H9 (cell line): ENCODE measurements around the gene TOP3B. TPM values are rescaled to one million over a fixed set of nuclear protein-coding genes. Genes with fewer than 3 reads are reported as not detected.

Experiments
- DNase-seq: peaks from one replicate; pipeline ENCODE4 v3.0.0-alpha.2; 2017
- H2AFZ ChIP-seq: one replicate; pipeline ENCODE4 v1.6.1; 2013; ENCODE audit warnings: mild to moderate bottlenecking, low read length, control low read depth, moderate library complexity
- H2AK5ac ChIP-seq: 2 replicates; pipeline ENCODE4 v1.6.1; 2013; ENCODE audit warnings: low read length, control low read depth, mixed read lengths; ENCODE audit not compliant: insufficient read length
- H2BK120ac ChIP-seq: one replicate; pipeline ENCODE4 v1.6.1; 2013; ENCODE audit warnings: low read depth, mild to moderate bottlenecking, low read length, control low read depth, inconsistent platforms; ENCODE audit not compliant: poor library complexity, severe bottlenecking
- H2BK12ac ChIP-seq: 2 replicates; pipeline ENCODE4 v1.6.1; 2013; ENCODE audit warnings: low read length, control low read depth, mixed read lengths, low read depth; ENCODE audit not compliant: insufficient read length
- H2BK15ac ChIP-seq: 2 replicates; pipeline ENCODE4 v1.6.1; 2013; ENCODE audit warnings: low read depth, low read length, control low read depth
- H2BK20ac ChIP-seq: one replicate; pipeline ENCODE4 v1.6.1; 2013; ENCODE audit warnings: low read depth, mild to moderate bottlenecking, low read length, control low read depth, inconsistent platforms; ENCODE audit not compliant: poor library complexity, severe bottlenecking
- H2BK5ac ChIP-seq: 2 replicates; pipeline ENCODE4 v1.6.1; 2013; ENCODE audit warnings: low read length, control low read depth, mixed read lengths; ENCODE audit not compliant: insufficient read length
- H3K14ac ChIP-seq: 2 replicates; pipeline ENCODE4 v1.6.1; 2013; ENCODE audit warnings: low read length, control low read depth; ENCODE audit not compliant: insufficient read depth
- H3K18ac ChIP-seq: 2 replicates; pipeline ENCODE4 v1.6.1; 2013; ENCODE audit warnings: low read depth, mild to moderate bottlenecking, mixed read lengths, low read length, control low read depth; ENCODE audit not compliant: insufficient read length
- H3K23ac ChIP-seq: 2 replicates; pipeline ENCODE4 v1.6.1; 2013; ENCODE audit warnings: low read length, control low read depth, mixed read lengths, low read depth; ENCODE audit not compliant: insufficient read length
- H3K23me2 ChIP-seq: 2 replicates; pipeline ENCODE4 v1.6.1; 2013; ENCODE audit warnings: low read depth, mild to moderate bottlenecking, mixed read lengths, low read length, control low read depth; ENCODE audit not compliant: insufficient read length, poor library complexity, severe bottlenecking
- H3K27ac ChIP-seq: 2 replicates; pipeline ENCODE4 v1.5.1; 2013; ENCODE audit warnings: low read length, control low read depth, mixed read lengths, low read depth; ENCODE audit not compliant: insufficient read length
- H3K27me3 ChIP-seq: 2 replicates; pipeline ENCODE4 v1.6.1; 2013; ENCODE audit warnings: low read length, control low read depth, inconsistent platforms; ENCODE audit not compliant: insufficient read depth
- H3K4ac ChIP-seq: 2 replicates; pipeline ENCODE4 v1.6.1; 2013; ENCODE audit warnings: low read depth, mild to moderate bottlenecking, control low read depth, inconsistent platforms, low read length, moderate library complexity
- H3K4me1 ChIP-seq: 2 replicates; pipeline ENCODE4 v1.6.1; 2013; ENCODE audit warnings: low read length, control low read depth, inconsistent platforms; ENCODE audit not compliant: insufficient read depth
- H3K4me2 ChIP-seq: 2 replicates; pipeline ENCODE4 v1.6.1; 2013; ENCODE audit warnings: low read length, control low read depth, mixed read lengths; ENCODE audit not compliant: insufficient read length, insufficient read depth
- H3K56ac ChIP-seq: 2 replicates; pipeline ENCODE4 v1.6.1; 2013; ENCODE audit warnings: low read depth, mild to moderate bottlenecking, mixed read lengths, low read length, control low read depth; ENCODE audit not compliant: insufficient read length
- H3K79me1 ChIP-seq: 2 replicates; pipeline ENCODE4 v1.6.1; 2013; ENCODE audit warnings: low read depth, mild to moderate bottlenecking, moderate library complexity, low read length, control low read depth, inconsistent platforms; ENCODE audit not compliant: insufficient read depth, poor library complexity, severe bottlenecking
- H3K79me2 ChIP-seq: 2 replicates; pipeline ENCODE4 v1.6.1; 2013; ENCODE audit warnings: low read length, control low read depth, inconsistent platforms; ENCODE audit not compliant: insufficient read depth
- H3K9ac ChIP-seq: 2 replicates; pipeline ENCODE4 v1.6.1; 2013; ENCODE audit warnings: low read length, control low read depth, mixed read lengths; ENCODE audit not compliant: insufficient read length; ENCODE audit errors: extremely low read depth
- H3K9me3 ChIP-seq: one replicate; pipeline ENCODE4 v1.6.1; 2013; ENCODE audit warnings: low read depth, low read length, inconsistent platforms; ENCODE audit not compliant: control insufficient read depth
- H3T11ph ChIP-seq: one replicate; pipeline ENCODE4 v1.6.1; 2013; ENCODE audit warnings: mild to moderate bottlenecking, low read length, control low read depth, inconsistent platforms
- H4K20me1 ChIP-seq: one replicate; pipeline ENCODE4 v1.6.1; 2013; ENCODE audit not compliant: control insufficient read depth, insufficient read length, insufficient read depth
- H4K5ac ChIP-seq: 2 replicates; pipeline ENCODE4 v1.6.1; 2013; ENCODE audit warnings: low read depth, mild to moderate bottlenecking, mixed read lengths, low read length, control low read depth; ENCODE audit not compliant: insufficient read length
- H4K8ac ChIP-seq: replicated peaks from 2 replicates; pipeline ENCODE4 v1.6.1; 2013; ENCODE audit warnings: low read length, control low read depth, mixed read lengths, low read depth; ENCODE audit not compliant: insufficient read length
- H4K91ac ChIP-seq: 2 replicates; pipeline ENCODE4 v1.6.1; 2013; ENCODE audit warnings: low read depth, mild to moderate bottlenecking, moderate library complexity, mixed read lengths, low read length, control low read depth; ENCODE audit not compliant: insufficient read length
- H3K27ac Mint-ChIP-seq, 3 experiments: 2 replicates in 2 of 3; 3 replicates in 1 of 3; pipeline ENCODE4 v1.8.0; 2020 to 2021; ENCODE audit warnings: mixed read lengths in 3 of 3, mild to moderate bottlenecking in 1 of 3, moderate library complexity in 1 of 3
- H3K27me3 Mint-ChIP-seq: 2 replicates; pipeline ENCODE4 v1.8.0; 2021; ENCODE audit warnings: low read depth, mild to moderate bottlenecking, moderate library complexity, mixed read lengths
- H3K36me3 Mint-ChIP-seq, 3 experiments: 2 replicates in 2 of 3; 3 replicates in 1 of 3; pipeline ENCODE4 v1.8.0; 2020 to 2021; ENCODE audit warnings: low read depth in 3 of 3, mixed read lengths in 3 of 3; ENCODE audit not compliant: insufficient read depth in 1 of 3
- H3K4me1 Mint-ChIP-seq, 2 experiments: 2 replicates each; pipeline ENCODE4 v1.8.0; 2020; ENCODE audit warnings: mixed read lengths in 2 of 2
- H3K4me3 Mint-ChIP-seq, 2 experiments: 2 replicates in 1 of 2; 3 replicates in 1 of 2; pipeline ENCODE4 v1.8.0; 2020 to 2021; ENCODE audit warnings: mild to moderate bottlenecking in 2 of 2, mixed read lengths in 2 of 2, moderate library complexity in 1 of 2
- H3K9me3 Mint-ChIP-seq, 2 experiments: 2 replicates in 1 of 2; 3 replicates in 1 of 2; pipeline ENCODE4 v1.8.0; 2020; ENCODE audit warnings: mild to moderate bottlenecking in 2 of 2, mixed read lengths in 2 of 2, moderate library complexity in 1 of 2
- CTCF ChIP-seq: fragments of 200-600 bp; sonication (generic); conservative IDR thresholded peaks from 3 replicates; pipeline ENCODE4 v1.8.0; 2021; ENCODE audit warnings: antibody characterized with exemption, mild to moderate bottlenecking
- WGBS: extraction: QIAGEN DNeasy Blood & Tissue Kit; methylation state at CpG from one replicate; pipeline ENCODE4 v1.1.7; 2013; ENCODE audit warnings: missing lambda C conversion rate, low lambda C conversion rate, mixed read lengths; ENCODE audit not compliant: insufficient read length; ENCODE audit errors: extremely low coverage; 5-methylcytosine and 5-hydroxymethylcytosine counted together
- total RNA-seq: library from RNA; stranded (reverse); gene quantifications from 2 replicates; pipeline ENCODE4 v1.2.1, GENCODE V29; 2021

The TOP3B gene
- total RNA-seq, 1 experiment from 2014 or later: 55.2 TPM

DNA sequence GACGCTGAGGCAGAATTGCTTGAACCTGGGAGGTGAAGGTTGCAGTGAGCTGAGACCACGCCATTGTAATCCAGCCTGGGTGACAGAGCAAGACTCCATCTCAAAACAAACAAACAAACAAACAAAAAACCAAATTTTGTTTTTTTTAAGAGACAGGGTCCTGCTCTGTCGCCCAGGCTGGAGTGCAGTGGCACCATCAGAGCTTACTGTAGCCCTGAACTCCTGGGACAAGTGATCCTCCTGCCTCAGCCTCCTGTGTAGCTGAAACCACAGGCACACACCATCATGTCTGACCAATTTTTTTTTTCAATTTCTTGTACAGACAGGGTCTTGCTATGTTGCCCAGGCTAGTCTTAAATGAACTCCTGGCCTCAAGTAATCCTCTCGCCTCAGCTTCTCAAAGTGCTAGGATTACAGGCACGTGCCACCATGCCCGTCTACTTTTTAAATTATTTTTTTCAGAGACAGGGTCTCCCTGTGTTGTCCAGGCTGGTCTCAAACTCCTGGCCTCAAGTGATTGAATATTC lies 16.8 kb downstream of the TOP3B start:
- H3K27ac Mint-ChIP-seq: no peak overlapping the region
- no peaks in the 10 kb centered on the region for H3K27me3 ChIP-seq
- H3K23me2 ChIP-seq: peaks cover 3% of the 10 kb centered on the region
- no peaks in the 10 kb centered on the region for H3K4me1 ChIP-seq
- WGBS: no CpG with 5 or more reads among the region's 6 CpGs
- H2BK5ac ChIP-seq: no peak overlapping the region
- no peak overlapping the region for H2BK15ac ChIP-seq
- H3K14ac ChIP-seq: no peak overlapping the region
- no peaks in the 10 kb centered on the region for H4K20me1 ChIP-seq
- H4K5ac ChIP-seq: no peak overlapping the region
- no peak overlapping the region for H3T11ph ChIP-seq
- H3K4ac ChIP-seq: no peak overlapping the region
- H4K8ac ChIP-seq: no peak overlapping the region
- H3K9ac ChIP-seq: no peak overlapping the region
- H3K4me1 Mint-ChIP-seq: no peaks in the 10 kb centered on the region
- no peak overlapping the region for H2AK5ac ChIP-seq
- H2AFZ ChIP-seq: no peak overlapping the region
- H3K56ac ChIP-seq: no peak overlapping the region
- no peak for TF ChIP-seq CTCF
- H3K4me3 Mint-ChIP-seq: no peak overlapping the region
- no peak overlapping the region for H2BK12ac ChIP-seq
- no peak overlapping the region for H4K91ac ChIP-seq
- H3K4me2 ChIP-seq: no peak overlapping the region
- peaks cover 2% of the 10 kb centered on the region; the same call in 1 of the 2 replicates for H3K27me3 Mint-ChIP-seq
- no peak overlapping the region for H2BK20ac ChIP-seq
- no peak overlapping the region for H3K18ac ChIP-seq
- no peak overlapping the region for H3K27ac ChIP-seq
- no peaks in the 10 kb centered on the region for H3K79me1 ChIP-seq
- H3K23ac ChIP-seq: no peak overlapping the region
- no peak overlapping the region for H2BK120ac ChIP-seq
- DNase-seq: no peak
- H3K9me3 Mint-ChIP-seq: no peaks in the 10 kb centered on the region; a peak in 1 of 5 replicates
- H3K36me3 Mint-ChIP-seq: peaks cover 59 to 85% (median 77%) of the 10 kb centered on the region in 3 experiments
- H3K9me3 ChIP-seq: no peaks in the 10 kb centered on the region
- H3K79me2 ChIP-seq: no peaks in the 10 kb centered on the region
